Measurements from ENCODE around the gene CTNNBL1.

The CTNNBL1 gene

DNA sequence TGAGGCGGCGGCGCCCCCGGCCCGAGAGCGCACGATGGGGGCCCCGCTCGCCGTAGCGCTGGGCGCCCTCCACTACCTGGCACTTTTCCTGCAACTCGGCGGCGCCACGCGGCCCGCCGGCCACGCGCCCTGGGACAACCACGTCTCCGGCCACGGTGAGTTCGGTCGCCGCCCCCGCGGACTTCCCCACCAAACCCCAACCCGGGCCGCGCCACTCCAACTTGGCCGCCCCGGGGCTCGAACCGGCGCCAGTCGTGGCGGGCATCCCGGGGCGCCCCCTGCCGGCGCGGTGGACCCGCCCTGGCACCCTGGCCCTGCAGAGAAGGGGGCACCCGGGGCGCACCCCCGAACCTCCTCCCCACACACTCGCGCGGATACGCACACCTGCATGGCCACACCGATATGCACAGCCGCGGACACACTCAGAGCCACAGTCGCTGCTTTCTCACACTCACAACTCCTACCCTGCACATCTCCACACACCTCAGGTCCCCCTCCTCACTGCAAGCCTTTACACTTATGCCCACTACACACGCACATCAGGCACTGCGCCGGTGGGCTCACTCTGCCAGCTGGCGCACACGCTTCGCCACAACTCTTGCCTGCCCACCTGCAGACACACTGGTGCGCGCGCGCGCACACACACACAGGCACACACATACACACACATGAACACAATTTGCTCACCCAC is 209.6 kb downstream of the CTNNBL1 start:
- H2AFZ ChIP-seq = peak overlapping the region; percentile 45
- no peak overlapping the region for H3K4me3 ChIP-seq (ENCODE audit: low read depth, low read length)
- no peaks in the 10 kb centered on the region for H3K4me1 ChIP-seq
- H3K4me2 ChIP-seq (ENCODE audit: low read length) = no peak overlapping the region
- H3K27ac ChIP-seq = no peak overlapping the region
- H3K9me3 ChIP-seq (ENCODE audit: control insufficient read depth, low read length) = no peaks in the 10 kb centered on the region
- no peaks in the 10 kb centered on the region for H3K36me3 ChIP-seq (ENCODE audit: control insufficient read depth, insufficient read depth, low read length)
- H3K27me3 ChIP-seq (ENCODE audit: control insufficient read depth, insufficient read depth, low read length) = no peaks in the 10 kb centered on the region
- TF ChIP-seq, protein P1, sequence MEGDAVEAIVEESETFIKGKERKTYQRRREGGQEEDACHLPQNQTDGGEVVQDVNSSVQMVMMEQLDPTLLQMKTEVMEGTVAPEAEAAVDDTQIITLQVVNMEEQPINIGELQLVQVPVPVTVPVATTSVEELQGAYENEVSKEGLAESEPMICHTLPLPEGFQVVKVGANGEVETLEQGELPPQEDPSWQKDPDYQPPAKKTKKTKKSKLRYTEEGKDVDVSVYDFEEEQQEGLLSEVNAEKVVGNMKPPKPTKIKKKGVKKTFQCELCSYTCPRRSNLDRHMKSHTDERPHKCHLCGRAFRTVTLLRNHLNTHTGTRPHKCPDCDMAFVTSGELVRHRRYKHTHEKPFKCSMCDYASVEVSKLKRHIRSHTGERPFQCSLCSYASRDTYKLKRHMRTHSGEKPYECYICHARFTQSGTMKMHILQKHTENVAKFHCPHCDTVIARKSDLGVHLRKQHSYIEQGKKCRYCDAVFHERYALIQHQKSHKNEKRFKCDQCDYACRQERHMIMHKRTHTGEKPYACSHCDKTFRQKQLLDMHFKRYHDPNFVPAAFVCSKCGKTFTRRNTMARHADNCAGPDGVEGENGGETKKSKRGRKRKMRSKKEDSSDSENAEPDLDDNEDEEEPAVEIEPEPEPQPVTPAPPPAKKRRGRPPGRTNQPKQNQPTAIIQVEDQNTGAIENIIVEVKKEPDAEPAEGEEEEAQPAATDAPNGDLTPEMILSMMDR (IDR thresholded peaks at IDR 0.05) = peak; percentile 15
- H3K79me2 ChIP-seq = no peaks in the 10 kb centered on the region
- no peak overlapping the region for H3K9ac ChIP-seq

DNA sequence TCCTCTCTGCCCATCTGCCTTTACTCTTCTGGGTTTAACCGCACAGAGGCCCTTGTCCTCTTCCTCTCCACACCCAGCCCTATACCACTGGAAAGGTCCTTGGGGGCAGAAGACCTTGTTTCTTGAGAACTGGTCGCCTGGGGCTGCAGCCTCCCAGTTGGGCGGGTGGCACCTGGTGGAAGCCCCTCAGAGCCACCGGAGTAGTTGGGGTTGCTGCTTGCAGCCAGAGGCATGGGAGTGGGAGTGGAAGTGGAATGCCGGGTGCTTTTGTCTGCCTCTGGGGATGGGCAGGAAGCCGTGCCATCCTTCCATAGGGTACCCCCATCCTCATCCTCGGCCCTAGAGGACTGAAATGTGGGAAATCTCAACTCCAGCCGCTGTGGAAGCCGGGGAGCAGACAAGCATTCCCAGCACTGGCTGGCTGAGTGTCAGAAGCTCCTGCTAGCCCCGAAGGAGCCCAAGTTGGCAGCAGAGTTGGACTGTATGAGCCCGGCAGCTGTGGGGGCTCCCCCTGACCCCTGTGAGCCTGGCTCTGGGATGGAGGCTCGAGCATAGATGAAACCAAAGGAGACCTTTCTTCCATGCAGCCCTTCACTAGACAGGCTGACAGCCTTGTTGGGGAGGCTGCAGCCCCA is 210.3 kb downstream of the CTNNBL1 start:
- Histone ChIP-seq H3K9ac (no peak overlapping the region), H3K36me3 (ENCODE audit: control insufficient read depth, insufficient read depth, low read length) (no peaks in the 10 kb centered on the region), H3K4me1 (no peaks in the 10 kb centered on the region), H2AFZ (no peak overlapping the region), H3K4me3 (ENCODE audit: low read depth, low read length) (no peak overlapping the region), H3K27me3 (ENCODE audit: control insufficient read depth, insufficient read depth, low read length) (no peaks in the 10 kb centered on the region), H3K79me2 (no peaks in the 10 kb centered on the region), H3K4me2 (ENCODE audit: low read length) (no peak overlapping the region), H3K9me3 (ENCODE audit: control insufficient read depth, low read length) (no peaks in the 10 kb centered on the region), H3K27ac (no peak overlapping the region)
- TF ChIP-seq, protein P1 (IDR thresholded peaks at IDR 0.05) = no peak

DNA sequence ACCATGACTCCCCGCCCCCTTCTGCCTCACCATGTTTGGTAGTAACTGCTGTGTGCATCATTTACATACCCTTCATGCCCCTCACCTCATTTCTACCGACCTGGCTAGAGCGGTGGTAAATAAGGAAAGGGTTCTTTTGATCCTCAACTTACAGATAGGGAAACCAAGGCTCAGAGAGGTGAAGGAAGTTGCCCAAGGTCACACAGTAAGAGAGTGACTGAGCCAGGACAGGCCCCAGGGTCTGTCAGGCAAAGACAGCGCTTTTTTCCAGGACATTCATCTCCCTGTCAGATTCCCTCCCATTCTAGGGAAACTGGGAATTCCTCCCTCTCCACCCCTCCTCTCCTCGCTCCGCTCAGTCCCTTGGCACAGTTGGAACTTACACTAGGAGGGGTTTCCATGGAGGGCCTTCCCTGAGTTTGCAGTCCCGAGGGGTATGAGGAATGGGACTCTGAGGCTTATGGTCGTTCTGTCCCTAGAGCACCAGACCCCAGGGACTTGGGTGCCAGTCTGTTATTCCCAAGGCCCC is 211.1 kb downstream of the CTNNBL1 start:
- H3K4me1 ChIP-seq = no peaks in the 10 kb centered on the region
- H3K9me3 ChIP-seq (ENCODE audit: control insufficient read depth, low read length) = no peaks in the 10 kb centered on the region
- TF ChIP-seq, protein P1 (IDR thresholded peaks at IDR 0.05) = no peak
- H2AFZ ChIP-seq = no peak overlapping the region
- no peaks in the 10 kb centered on the region for H3K79me2 ChIP-seq
- no peak overlapping the region for H3K4me3 ChIP-seq (ENCODE audit: low read depth, low read length)
- H3K27ac ChIP-seq = no peak overlapping the region
- no peak overlapping the region for H3K4me2 ChIP-seq (ENCODE audit: low read length)
- H3K27me3 ChIP-seq (ENCODE audit: control insufficient read depth, insufficient read depth, low read length) = no peaks in the 10 kb centered on the region
- no peaks in the 10 kb centered on the region for H3K36me3 ChIP-seq (ENCODE audit: control insufficient read depth, insufficient read depth, low read length)
- H3K9ac ChIP-seq = no peak overlapping the region

DNA sequence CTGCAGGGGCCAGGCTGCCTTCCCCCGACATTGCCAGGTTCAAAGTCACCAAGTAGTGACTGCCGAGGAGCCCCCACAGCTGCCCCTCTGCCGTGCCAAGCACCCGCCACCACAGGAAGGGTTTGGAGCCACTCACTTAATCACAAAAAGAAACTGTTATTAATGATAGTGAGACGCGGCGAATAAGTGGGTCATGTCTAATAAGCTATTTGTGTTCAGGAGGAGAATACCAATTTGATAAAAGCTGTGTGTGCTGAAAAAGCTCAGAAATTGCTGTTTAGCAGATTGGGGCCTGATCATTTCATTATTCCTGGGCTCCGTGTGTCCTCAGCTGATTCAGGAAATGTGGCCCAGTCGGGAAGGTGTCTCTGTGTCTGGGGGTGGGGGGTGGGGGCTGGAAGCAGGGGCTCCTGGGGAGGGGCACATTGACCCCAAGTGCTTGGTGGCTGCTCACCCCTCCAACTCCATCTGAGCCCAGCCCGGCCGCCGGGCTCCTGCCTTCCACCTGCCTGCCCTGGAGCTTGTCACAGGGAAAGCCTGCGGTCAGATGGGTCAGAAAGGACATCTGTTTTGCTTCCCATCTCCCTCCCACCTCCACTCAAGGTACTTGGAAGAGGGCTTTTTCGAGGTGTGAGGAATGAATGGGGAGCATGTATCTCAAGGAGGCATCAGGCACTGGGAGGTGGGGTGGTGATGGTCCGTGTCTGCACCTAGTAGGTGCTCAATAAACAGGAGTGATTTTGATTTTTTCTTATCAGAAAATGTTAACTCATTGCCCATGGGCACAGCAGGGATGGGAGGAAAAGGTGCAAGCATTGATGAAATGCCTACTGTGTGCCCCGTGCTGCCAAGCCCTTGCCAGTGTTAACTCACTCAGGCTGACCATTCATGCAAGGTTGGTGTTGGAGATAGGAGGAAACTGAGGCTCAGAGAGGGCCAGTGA is 212.1 kb downstream of the CTNNBL1 start:
- TF ChIP-seq, protein P1 (IDR thresholded peaks at IDR 0.05) = no peak
- Histone ChIP-seq H3K4me3 (ENCODE audit: low read depth, low read length) (no peak overlapping the region), H3K4me1 (no peaks in the 10 kb centered on the region), H3K36me3 (ENCODE audit: control insufficient read depth, insufficient read depth, low read length) (no peaks in the 10 kb centered on the region), H3K9ac (no peak overlapping the region), H2AFZ (no peak overlapping the region), H3K27ac (no peak overlapping the region), H3K79me2 (no peaks in the 10 kb centered on the region), H3K9me3 (ENCODE audit: control insufficient read depth, low read length) (no peaks in the 10 kb centered on the region), H3K27me3 (ENCODE audit: control insufficient read depth, insufficient read depth, low read length) (no peaks in the 10 kb centered on the region), H3K4me2 (ENCODE audit: low read length) (no peak overlapping the region)
